HG03439 (cell line): ENCODE results near the gene GRAMD4.

Experiments used
- ATAC-seq: cut with Tn5 transposase; IDR thresholded peaks from one replicate; pipeline ENCODE4 v1.9.1; 2021; ENCODE audit warnings: mild to moderate bottlenecking, moderate library complexity; ENCODE audit not compliant: unreplicated experiment

The GRAMD4 gene

DNA sequence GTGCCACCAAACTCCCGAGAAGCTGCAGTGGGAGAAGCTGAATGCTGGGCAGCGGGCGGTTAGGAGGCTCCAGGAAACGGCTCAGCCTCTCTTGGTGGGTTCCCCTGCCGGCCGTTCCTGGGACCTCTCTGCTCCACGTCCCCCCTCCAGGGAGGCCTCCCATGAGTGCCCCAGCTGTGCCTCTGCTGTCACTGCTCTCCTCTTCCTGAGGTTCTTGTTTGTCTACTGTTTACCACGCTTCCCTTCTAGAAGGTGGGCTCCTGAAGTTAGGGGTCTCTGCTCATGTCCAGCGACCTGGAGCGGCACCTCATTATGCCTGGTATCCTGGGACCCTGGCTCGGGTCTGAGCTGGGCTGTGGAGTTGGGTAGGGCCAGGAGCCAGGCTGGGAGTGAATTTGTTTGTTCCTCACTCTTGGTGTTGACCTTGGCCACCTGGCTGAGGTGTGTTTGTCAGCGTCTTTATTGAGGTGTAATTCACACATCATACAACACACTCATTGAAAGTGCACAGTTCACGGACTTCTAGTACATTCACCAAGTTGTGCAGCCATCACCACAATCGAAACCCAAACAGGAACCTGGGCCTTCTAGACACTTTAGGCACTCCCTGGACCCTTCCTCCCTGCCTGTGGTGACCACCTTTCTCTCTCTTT, 37.8 kb upstream of the GRAMD4 start:
- ATAC-seq = no peak

DNA sequence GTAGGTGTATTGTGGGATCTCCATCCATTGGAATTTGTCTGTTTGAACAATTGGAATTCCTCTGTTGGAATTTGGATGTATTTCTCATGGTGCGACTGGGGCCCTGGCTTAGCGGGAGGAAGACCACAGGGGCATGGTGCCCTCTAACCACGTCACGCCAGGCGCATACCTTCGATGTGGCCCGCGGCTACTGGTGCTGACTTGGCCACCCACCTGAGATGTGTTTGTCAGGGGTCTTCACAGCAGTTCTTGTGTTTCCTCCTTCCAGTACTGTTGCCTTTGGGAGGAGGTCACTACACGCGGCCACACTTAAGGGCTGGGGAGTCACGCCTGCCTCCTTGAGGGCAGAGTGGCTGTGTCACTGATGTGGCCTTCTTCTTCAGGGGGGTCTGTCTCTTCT, 36.6 kb upstream of the GRAMD4 start:
- no peak for ATAC-seq

DNA sequence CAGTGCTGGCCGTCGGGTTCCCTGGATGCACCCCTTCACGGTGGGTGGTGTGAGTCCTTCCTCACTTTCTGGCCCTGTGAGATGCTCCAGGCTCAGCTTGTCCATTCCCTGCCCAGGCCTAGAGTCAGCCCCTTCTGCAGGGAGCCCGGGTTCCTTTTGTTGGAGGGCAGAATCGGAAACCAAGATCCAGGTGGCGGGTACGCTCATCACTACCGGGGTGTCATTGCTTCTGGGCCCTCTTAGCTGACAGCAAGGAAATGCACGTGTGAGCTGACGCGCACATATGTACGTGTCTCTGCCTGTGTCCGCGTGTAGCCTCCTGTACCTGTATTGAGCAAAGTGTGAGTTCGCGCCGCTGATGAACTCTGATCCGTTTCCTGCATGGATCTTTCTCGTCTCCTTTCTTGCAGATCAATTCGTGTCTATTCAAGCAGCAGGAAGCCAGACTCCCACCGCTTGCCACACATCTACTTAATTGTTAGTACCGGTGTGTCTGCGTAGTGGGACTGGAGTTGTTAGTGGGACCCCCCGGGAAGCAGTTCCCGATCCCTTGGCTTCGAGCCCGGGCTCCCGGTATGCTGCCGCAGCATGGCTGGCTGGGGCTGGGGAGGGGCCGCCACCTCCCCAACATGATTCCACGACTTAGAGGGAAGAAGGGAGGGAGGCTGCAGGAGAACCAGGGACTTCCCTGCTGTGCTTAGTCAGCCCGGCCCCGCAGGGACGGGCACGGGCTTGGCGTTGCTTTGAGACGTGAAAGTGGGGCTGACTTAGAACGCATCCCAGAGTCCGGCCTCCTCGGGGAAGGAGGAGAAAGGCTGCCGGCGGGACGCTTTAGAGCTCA, 35.9 kb upstream of the GRAMD4 start:
- ATAC-seq = no peak

DNA sequence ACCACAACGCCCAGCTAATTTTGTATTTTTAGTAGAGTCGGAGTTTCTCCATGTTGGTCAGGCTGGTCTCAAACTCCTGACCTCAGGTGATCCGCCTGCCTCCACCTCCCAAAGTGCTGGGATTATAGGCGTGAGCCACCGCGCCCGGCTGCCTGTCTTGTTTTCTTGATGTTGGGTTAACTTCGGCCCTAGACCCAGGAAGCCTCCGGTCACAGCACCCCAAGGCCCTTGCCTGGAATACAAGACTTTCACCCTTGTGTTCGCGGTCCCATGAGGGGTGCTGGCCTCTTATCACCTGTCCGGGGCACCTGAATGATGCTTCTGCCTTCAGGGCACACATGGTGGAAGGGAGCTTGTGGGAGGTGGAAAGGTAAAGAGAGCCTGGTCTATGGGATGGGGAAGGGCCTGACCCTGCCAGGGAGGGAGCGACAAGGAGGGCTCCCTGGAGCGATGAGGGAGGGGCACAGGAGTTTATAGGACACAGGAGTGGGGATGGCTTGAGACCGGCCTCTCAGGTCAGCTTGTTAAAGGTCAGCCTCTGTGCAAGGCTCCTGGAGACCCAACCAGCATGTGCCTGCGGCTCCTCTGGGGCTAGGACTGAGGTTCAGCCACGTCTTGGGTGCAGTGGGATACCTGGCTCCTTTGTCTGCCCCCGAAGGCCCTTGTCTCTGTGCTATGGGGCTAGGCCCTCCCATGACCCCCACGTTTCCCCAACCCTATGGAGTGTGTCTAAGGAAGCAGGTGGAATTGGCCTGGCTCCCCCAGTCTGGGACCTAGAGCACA, 34.7 kb upstream of the GRAMD4 start:
- ATAC-seq = no peak

DNA sequence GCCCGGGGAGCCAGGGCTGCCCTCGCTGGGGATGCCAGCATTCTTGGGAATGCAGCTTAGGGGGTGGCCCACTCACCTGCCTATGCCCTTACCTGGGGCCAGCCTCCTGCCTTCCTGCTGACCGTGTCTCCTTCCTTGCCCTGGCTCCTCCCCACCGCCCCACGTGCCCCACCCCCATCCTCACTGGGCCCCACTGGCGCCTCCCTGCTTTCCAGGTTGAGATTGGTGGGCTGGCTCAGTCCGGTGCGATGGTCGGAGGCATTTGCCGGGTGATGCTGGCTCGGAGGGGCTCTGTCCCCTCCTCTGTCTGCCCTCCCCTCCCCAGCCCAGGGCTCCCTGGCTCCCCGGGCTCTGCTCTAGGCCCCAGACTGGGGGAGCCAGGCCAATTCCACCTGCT, 34.1 kb upstream of the GRAMD4 start:
- no peak for ATAC-seq

DNA sequence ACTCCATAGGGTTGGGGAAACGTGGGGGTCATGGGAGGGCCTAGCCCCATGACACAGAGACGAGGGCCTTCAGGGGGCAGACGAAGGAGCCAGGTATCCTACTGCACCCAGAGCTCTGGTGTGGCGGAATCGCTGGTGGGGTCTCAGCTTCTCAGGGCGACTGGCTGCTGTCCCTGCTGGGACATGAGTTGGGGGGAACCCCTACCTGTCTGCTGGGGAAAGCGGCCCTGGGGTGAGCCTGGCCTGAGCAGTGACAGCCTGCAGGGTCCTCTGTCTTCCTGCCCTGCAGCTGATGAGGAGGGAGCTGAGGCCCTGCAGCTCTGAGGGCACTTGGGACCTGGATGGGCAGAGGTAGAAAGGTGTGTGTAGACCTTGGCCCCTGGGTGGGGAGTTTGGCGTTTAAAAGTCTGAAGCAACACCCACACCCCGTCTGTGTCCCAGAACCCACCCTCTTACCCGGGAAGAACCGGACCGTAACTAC, 33.6 kb upstream of the GRAMD4 start:
- ATAC-seq = no peak

DNA sequence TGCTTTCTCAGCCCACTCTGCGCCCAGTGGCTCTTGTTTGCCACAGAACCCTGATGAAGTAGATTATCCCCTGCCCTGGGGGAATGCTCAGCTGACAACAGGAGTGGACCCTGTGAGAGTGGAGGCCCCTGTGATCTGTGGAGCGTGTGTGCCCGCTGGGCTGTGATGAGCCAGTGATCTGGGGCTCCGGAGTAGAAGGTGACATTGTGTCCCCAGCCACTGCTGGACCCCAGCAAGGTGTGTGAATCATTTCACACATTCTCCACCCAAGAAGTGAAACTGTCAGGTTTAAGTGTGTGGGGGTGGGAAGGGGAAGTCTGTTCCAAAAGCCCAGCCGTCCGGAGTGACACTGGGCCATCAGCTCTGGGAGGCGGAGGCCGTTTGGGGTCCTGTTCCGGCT, 33.1 kb upstream of the GRAMD4 start:
- peak; percentile 46 for ATAC-seq

DNA sequence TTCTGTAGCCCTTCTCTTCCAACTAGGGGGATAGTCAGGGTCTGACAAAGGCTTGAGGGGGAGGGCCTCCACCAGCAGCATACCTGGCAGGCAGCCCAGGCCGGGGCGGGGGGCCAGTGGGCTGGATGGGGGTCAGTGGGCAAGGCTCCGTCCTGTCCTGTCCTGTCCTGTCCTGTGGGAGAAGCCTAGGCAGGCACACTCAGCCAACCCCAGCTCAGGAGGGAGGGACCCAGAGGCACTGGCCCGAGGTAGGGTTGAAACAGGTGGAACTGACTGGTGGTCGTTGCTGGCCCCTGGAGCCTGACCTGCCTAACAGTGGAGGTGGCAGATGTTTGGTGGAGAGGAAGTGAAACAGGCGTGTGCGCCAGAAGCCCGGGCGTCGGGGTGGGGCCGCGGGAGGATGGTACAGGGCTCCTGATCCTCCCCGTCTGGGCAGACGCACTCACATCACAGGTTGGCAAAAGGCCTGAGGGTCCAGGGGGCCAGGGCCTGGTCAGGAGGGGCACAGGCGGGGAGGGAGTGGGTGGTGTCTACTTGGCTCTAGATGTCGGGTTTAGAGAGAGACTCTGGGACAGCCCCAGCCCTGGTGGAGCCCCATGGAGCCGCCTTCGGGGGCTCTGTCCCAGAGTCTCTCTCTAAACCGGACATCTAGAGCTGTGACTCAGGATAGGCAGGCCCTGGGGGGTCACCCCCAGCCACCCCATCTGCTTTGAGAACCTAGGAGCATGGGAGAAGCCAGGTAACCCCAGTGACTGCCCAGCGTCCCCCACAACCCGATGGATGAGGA, 32.5 kb upstream of the GRAMD4 start:
- ATAC-seq = peak; percentile 45

DNA sequence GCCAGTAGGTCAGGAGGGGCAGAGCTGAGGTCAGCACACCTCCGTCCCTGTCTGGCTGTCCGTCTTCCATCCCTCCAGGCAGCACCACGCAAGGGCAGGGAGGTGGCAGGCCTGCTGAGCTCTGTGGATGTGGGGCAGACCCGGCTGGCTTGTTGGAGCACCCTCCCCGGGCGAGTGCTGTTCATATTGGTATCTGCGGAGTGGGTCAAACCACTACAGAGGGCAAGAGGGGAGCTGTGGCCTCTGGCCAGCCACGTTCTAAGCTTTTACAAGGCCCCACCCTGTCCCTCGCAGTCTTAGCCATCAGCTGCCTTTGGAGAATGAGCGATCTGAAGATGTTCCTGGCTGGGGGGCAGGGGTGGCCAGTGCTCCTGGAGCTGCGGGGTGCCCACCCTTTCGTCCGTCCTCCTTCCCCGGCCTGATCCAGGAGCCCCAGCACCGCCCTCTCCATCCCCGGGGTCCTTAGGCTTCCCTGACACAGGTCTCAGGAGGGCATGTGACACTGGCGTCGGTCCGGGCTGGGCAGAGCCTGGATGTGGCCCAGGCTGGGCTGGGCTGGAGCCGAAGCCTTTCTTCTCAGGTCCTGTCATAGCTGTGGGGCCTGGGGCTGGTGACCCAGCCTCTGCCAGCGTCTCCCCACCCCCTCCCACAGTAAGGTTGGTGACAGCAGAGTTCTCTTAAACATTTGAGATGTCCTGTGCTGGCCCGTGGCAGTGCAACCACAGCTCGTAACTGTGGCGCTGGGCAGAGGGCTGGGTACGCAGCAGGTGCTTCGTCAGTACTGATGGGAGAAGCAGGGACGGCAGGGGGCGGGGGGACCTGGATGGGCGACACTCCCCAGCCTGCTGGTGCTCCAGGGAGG, 31.7 kb upstream of the GRAMD4 start:
- ATAC-seq = no peak

DNA sequence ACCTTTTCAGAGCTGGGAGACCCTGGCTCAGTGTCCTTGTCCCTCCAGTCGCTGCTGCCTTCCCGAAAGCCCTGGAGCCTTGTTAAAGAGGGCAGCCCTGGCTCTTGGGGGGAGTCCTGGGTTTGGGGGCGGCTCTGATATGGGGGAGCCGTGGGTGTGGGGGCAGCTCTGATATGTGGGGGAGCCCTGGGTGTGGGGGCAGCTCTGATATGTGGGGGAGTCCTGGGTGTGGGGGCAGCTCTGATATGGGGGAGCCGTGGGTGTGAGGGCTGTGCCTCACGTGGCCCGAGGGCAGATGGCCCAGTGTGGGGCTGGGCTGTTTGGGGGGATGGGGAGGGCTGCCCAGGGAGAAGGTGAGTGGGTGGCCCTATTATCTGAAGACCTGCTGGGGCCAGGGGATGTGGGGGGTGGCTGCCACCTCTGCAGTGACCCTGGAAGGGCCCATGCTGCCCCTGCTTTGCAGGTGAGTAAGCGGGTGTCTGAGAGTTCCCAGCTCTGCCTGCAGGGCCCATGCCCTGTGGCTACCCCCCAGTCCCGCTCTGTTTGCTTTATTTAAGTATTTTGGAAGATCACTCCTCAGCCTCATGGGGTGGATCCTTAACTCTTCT, 30.9 kb upstream of the GRAMD4 start:
- ATAC-seq = no peak

DNA sequence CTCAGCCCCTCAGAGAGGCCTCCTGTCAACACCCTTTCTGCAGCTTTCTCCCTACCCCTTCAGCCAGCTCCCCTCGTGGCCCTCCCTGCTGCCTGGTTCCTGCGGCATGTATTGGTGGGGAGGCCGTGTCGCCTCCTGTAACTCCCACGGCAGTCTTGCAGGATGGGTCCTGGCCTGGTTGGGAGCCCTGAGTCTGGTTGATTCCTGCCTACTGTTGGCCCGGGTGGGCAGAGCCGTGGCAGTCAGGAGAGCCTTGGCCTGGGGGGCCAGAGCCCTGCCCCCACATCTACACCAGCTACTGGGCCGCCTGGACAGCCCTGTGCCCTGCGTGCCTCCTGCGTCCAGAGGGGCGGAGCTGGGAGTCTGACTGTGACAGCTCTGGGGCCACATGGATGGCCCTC, 30.3 kb upstream of the GRAMD4 start:
- ATAC-seq = no peak

DNA sequence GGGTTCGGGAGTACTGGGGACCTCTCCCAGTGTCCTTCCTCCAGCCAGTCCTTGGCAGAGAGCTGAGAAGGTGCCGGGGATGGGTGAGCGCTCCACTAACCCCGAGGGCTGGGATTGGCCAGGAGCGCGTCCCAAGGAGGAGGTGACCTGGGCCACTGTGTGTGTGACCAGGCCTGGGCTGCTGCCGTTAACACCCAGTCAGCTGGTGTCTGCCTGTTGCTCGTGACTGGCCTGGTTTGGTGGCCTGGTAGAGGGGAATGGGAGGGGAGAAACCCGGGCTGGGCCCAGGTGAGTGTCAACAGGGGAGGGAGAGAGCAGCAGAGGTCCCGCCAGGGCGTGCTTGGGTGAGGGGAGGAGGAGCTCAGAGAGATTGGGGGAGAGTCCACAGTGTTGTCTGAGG, 29.9 kb upstream of the GRAMD4 start:
- ATAC-seq = no peak

DNA sequence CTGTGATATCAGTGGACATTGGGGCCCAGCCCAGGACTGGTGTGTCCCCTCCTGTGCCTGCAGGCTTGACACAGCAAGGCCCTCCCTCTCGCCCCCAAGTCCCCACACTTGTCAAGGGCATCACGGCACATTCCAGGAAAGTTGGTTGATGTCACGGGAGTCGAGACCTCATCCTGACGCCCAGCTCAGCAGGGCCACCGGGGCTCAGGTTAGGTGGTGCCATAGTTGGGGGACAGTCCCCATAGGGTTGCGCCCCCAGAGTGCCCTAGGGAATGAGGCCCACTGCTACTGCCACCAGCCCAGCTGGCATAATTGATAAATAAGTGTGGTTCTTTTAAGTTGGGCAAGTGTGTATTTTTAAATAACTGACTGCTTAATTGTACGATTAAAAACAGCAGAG, 28.3 kb upstream of the GRAMD4 start:
- no peak for ATAC-seq

DNA sequence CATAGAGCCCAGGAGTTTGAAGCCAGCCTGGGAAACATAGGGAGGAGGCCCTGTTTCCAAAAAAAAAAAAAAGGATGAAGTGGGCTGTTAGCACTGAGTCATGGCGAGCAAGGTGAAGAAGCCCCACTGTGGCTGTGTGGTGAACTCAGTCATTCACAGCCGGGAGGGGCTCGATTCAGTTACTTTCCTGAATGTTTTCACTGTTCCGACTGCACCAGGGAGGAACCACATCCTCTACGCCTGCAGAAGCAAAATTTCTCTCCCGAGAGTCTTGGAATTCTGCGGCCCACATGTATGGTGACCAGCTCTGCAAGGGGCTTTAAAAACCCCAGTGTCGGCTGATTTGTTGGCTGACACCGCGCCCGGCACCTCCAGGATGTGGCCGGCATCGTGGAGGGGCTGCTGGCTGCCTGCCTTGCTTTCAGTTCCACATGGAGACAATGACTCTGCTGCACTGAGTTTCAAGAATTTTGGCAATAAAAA, 27.8 kb upstream of the GRAMD4 start:
- ATAC-seq = no peak

DNA sequence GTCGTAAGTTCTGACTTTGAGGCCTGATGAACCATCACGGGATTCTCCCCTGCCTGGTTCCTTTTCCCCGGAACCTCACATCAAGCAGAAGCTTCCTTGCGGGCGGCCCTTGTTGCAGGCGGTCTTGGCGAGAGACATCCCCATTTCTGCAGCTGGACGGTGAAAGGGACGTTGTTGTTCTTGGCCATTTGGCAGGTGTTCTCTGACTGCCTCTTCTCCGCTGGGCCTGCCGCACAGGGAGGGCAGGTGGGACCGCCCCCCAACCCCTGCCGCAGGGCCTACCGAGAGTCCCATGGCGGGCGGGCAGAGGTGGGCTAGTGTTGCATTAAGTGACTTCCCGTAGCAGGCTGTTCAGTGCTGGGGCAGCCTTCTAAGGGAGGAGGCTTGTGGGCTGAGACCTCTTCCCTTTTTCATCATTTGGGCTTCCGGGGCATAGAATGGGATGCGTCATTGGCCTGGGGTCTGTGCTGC, 26.9 kb upstream of the GRAMD4 start:
- ATAC-seq = no peak

DNA sequence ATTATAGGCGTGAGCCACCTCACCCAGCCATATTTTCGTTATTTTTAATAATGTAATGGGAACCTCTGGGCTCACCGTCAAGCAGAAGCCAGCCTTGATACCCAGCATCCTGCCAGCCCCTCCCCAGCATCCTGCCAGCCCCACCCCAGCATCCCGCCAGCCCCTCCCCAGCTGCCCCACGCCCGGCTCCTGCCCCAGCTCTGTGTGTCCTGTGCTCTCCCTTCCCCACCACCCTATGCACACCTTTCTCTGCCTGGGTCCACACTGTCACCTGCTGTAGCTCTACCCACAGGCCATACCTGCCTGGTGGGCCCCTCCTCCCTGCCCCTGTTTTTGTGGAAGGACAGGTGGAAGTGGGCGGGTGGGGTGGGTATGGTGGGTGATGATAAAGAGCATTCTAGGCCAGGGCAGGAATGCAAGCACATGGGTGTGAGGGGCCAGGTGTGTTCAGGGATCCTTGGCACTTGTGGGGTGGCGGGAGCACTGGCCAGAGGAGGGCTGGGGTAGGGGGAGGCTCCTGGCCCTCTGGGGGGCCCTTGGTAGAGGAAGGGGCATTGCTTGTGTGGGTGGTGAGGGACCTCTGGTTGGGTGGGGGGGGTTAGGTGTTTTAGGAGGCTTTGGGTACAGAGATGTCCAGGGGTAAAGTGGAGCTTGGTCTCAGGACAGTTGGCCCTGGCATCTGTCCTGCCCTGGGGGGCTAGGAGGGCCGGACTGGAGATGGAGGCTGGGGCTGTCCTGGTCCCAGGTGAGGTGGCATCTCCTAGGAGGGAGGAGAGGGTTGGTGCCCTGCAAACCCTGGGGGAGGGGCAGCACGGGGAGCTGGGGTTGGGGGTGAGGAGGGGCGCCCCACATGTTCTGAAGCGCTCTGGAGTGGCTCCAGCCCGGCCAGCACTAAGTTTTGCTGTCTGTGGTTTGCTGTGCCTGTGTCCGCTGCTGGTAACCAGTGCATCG, 25.9 kb upstream of the GRAMD4 start:
- no peak for ATAC-seq

DNA sequence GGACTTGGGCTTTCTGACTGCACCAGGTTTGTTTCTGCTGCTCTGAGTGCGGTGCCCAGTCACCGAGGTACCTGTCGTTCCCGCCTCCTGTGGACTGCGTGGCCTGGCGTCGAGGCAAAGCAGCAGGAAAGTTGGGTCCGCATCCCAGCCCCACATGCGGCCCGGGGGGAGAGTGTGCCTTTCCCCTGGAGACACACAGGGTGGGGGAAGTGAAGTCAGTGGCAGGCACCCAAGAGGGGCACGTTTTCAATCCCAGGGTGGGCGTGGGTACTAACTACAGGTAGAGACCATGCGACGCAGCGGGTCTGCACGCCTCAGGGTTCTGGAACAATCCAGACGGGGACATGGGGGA, 25.3 kb upstream of the GRAMD4 start:
- no peak for ATAC-seq

DNA sequence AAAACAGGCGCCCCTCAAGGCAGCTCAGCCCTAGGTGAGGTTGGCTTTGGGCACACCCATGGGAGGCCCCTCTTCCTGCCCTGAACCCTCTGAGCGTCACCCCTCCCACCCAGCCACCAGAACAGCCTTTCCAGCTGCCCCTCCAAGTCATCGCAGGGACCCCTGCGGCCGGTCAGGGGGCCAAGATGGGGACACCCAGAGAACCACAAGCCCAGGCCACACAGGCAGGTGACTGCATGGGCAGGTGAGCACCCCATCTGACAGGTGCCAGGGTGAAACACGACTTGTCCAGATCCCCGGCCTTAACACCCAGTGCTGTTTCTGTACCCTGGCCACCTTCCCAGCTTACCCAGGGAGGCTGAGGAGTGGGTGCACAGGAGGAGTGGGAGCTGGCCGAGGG, 24.6 kb upstream of the GRAMD4 start:
- no peak for ATAC-seq
